PC-3 (cell line): ENCODE measurements around the gene CHPT1.

Source experiments
- CTCF ChIP-seq: fragments of 300-600 bp; sonication (generic); conservative IDR thresholded peaks from 2 replicates; pipeline ENCODE4 v1.5.1; 2017; ENCODE audit warnings: antibody characterized with exemption, low read depth, mild to moderate bottlenecking, low read length
- EZH2 ChIP-seq: fragments of 300-600 bp; sonication (generic); IDR thresholded peaks from one replicate; pipeline ENCODE4 v1.6.1; 2017; ENCODE audit warnings: antibody characterized with exemption, mild to moderate bottlenecking, low read length; ENCODE audit not compliant: unreplicated experiment

GRCh38 chr12:101678081-101678480 is 19.4 kb upstream of the CHPT1 start:
- no peak for TF ChIP-seq EZH2
- no peak for TF ChIP-seq CTCF
